HG02884 (cell line): ENCODE data around the gene SLC26A2.
"Not testable (repeated sequence)": the region's sequence is repeated elsewhere in the genome, so short reads cannot be mapped to it uniquely, and the experiment has no call there.

Experiments used
- ATAC-seq: cut with Tn5 transposase; IDR thresholded peaks from one replicate; pipeline ENCODE4 v1.9.1; 2021; ENCODE audit warnings: mild to moderate bottlenecking, moderate library complexity; ENCODE audit not compliant: unreplicated experiment

The SLC26A2 gene

DNA sequence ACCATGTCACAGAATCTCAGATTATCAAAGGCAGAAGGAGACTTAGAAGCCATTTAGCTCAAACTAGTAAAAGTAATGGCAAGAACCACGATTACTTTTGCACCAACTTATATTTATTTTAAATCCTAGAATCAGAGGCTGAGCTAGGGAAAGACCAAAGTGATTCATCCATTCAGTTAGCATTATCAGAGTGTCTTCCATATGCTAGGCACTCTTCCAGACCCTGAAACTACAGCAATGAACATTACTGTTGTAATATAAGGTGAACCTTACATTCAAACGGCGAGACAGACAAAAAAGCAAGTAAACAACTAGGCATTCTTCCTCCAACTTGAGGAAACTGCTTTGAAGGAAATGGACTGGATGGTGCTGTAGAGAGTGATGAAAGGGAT, 23.9 kb upstream of the SLC26A2 start:
- no peak for ATAC-seq

DNA sequence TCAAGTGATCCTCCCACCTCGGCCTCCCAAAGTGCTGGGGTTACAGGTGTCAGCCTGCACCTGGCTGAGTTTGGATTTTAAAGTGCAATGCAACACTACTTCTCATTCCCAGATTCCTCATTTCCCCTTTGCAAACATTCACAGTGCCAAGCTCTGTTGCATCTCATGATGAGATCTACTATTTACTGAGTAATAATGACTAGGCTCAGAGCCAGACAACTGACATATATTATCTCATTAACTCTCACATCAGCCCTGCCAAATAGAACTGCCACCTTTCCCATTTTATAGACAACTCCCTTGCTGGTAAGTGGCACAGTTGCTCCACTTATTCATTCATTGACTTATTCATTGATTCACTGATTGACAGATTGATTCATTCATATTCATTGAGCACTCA, 22.9 kb upstream of the SLC26A2 start:
- no peak for ATAC-seq

DNA sequence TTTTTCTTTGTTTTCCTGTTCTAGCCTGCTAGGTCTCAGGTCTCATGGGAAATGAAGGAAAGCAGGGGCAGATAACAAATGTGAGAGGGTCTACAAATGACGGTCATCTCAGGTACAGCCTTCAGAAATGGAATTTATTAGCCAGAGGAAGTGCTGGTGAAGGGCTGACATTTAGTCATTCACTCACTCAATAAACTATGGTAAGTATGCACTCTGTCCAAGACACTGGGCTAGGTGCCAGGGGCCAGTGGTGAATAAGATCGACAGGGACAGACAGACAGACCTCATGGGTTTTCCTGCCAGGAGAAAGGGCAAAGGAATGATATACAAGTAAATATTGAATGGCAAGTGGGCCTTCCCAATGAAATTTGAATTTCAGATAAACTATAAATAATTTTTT, 22.3 kb upstream of the SLC26A2 start:
- no peak for ATAC-seq

DNA sequence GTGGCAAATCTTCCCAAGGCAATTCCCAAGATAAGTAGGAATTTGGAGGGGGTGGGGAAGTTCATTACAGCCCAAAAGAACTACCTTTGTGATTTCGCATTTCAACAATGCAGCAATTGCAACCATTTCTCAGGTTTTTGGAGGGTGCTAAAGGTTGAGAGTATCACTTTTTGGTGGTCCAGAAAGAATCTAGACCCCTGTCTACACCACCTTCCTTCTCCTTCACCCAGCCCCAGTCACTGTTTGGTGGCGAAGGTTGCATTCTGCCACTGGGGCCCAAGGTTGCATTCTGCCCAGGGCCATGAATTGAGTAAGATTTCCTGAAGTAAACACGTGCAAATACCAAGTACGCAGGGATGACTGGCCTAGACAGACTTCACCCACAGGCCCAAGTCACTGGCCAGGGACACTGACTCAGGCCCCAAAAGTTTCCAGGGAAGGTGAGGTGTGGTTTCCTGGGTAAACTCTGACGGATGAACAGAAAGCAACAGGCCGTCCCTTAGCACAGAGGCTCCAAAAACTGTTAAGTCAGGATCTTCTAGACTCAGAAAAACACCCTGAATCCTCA, 21.7 kb upstream of the SLC26A2 start:
- ATAC-seq: no peak

DNA sequence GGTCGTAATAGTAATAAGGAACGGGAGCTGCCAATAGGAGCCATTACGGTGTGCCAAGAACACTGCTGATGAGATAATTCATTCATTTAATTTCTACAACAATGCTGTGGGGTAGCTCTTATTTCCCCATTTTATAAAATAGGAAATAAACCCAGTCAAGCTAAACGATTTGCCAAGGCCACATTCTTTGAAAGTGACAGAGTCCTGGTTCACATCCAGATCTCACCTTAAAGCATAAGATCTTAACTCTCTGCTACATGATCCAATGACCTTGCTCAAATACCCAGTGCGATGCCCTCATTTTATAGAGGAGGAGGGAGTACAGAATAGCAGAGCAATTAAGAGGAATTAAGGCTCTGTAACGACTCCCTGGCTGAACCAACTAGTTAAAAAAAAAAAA, 21.0 kb upstream of the SLC26A2 start:
- no peak for ATAC-seq

DNA sequence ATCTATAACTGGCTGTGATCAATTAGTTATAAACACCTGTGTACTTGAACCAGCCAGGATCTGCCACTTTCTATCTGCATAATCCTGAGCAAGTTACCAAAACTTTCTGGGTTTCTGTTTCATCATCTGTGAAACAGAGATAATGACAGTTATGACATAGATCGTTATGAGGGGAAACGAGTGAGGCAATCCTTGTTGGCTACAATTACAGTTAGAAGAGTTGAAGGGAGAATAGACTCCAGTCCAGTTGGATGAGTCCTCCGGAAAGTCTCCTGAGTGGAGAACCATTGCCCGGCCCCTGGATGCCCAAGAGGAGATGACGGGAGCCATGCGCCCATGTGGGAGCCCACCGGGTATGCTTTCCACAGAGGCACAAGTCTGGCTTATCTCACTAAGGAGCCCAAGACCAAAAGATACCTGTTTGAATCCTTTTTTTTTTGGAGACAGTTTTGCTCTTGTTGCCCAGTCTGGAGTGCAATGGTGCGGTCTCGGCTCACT, 20.4 kb upstream of the SLC26A2 start:
- ATAC-seq: no peak

DNA sequence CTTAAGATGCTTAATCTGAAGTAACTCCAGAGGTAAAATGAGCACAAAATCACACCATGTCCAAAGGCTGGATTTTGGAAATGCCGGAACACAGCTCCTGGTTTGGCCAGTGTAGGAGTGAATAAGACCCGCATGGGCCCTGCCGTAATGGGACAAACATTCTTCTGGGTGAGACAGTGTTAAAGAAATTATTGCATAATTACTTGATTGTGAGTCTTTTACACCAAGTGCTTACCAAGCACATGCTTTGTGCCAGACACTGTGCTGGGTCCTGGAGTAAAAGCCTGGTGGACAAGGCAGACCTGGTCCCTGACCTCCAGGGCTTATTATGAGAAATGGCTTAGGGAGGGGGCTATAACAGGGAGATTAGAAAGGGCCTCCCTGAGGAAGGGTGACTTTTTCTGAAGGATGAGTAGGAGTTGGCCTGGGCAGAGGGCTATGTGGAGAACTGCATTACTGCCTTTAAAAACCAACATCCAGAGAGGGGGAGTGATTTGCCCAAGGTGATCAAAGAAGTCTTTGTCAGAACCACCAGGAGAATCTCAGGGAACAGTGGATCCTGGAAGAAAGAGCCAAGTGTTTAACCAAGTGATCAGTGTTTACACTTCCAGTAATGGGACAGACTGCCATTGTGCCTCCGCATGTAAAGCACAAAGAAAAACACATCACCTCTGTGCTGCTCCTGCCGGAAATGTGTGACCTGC, 19.5 kb upstream of the SLC26A2 start:
- ATAC-seq: no peak

DNA sequence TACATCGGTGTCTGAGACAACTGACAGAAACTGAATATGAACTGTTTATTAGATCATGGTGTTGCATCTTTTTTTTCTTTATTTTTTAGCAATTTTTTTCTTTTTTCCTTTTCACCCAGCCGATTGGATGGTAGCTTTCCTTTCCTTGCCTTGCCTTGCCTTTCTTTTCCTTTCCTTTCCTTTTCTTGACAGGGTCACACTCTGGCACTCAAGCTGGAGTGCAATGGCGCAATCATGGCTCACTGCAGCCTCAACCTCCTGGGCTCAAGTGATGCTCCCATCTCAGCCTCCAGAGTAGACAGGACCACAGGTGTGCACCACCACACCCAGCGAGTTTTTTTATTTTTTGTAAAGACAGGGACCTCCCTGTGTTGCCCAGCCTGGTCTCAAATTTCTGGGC, 18.8 kb upstream of the SLC26A2 start:
- ATAC-seq: no peak

DNA sequence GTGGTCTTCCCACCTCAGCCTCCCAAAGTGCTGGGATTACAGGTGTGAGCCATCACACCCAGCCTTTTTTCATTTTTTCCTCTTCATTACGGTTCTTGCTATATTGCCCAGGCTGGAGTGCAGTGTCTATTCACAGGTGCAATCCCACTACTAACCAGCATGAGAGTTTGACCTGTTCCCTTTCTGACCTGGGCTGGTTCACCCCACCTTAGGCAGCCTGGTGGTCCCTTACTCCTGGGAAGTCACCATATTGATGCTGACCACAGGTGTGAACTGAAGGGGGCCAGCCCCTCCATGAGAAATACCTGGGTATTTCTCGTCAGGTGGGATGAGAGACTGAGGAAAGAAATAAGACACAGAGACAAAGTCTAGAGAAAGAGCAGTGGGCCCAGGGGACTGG, 18.4 kb upstream of the SLC26A2 start:
- no peak for ATAC-seq

DNA sequence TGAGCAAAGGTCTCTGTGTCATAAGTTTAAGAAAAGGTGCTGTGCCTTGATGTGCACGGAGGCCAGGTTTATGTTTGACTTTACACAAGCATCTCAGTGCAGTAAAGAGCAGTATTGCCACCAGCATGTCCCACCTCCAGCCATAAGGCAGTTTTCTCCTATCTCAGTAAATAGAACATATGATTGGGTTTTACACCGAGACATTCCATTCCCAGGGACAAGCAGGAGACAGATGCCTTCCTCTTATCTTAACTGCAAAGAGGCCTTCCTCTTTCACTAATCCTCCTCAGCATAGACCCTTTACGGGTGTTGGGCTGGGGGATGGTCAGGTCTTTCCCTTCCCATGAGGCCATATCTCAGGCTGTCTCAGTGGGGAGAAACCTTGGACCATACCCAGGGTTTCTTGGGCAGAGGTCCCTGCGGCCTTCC, 17.8 kb upstream of the SLC26A2 start:
- ATAC-seq: not testable (repeated sequence)

DNA sequence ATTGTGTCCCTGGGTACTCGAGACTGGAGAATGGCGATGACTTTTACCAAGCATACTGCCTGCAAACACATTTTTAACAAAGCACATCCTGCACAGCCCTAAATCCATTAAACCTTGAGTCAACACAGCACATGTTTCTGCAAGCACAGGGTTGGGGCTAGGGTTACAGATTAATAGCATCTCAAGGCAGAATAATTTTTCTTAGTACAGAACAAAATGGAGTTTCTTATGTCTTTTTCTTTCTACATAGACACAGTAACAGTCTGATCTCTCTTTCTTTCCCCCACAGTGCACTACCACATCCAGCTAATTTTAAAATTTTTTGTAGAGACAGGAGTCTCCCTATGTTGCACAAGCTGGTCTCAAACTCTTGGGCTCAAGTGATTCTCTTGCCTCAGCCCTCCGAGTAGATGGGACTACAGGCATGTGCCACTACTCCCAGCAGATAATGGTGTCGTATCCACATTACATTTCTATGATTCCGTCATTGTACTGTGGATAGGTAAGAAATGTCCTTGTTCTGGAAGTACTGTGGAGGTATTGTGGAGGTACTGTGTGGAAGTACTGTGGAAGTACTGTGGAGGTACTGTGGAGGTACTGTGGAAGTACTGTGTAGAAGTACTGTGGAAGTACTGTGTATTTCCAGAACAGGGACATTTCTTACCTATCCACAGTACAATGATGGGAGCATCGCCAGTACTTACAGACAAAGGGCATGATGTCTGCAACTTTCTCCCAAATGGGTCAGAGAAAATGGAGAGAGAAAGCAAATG, 17.2 kb upstream of the SLC26A2 start:
- not testable (repeated sequence) for ATAC-seq

DNA sequence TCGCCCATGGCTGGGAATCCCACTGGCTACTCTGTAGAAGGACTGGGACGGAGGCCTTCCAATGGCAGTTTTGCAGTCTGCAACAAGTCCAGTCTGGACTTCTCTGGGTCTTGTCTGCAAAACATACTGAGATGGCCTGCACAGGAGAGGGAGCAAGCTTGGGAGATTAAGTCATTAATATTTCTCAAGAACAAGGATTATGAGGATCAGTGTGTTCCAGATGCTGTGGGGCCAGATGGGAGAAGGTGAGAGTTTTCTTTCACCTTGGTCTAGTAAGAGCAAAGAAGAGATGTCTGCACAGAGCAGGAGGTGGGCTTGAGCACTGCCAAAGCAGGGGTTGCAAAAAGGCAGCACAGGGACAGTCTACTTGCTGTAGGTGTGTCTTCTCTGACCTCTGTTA, 15.9 kb upstream of the SLC26A2 start, which contains the start of gene PDE6A:
Gene PDE6A (minus strand): TSS at position 128 of the 400 bp plus-strand sequence. CDS start 120 bp downstream, at position 8.
- no peak for ATAC-seq

DNA sequence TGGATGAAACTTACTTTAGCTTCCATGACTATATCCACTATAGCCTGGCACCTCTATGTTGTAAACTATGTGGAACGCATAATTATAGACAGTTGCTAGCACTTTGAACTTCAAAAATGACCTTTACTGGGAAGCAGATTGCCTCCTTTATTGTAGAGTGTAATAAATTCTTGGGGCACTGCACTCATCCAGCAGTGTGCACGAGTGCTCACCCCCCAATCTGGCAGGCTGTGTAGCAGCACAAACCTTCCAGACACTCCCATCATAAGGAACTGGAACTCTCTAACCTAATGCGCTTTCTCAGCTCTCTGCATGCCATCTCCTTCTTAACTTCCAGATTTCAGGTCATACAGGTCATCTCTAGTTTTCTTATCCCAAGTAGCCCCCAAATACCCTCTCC, 14.4 kb upstream of the SLC26A2 start:
- ATAC-seq: no peak

DNA sequence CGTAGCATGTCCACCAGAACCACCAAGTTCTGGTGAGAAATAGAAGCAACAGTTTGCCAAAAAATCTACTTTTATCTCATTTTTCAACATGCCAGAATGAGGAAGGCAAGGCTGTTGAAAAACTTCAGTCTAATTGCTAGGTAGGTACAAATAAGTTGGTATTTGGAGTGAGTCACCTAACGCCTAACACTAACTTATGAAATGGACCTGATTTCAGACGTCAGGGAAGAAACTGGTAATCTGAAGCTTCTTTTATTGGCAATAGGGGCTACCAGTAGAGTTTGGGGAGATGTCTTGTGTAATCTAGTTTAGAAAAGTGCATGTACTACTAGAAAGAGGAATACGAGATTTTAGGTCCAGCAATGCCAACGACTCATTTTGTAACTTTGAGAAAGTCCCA, 11.6 kb upstream of the SLC26A2 start:
- ATAC-seq: no peak

DNA sequence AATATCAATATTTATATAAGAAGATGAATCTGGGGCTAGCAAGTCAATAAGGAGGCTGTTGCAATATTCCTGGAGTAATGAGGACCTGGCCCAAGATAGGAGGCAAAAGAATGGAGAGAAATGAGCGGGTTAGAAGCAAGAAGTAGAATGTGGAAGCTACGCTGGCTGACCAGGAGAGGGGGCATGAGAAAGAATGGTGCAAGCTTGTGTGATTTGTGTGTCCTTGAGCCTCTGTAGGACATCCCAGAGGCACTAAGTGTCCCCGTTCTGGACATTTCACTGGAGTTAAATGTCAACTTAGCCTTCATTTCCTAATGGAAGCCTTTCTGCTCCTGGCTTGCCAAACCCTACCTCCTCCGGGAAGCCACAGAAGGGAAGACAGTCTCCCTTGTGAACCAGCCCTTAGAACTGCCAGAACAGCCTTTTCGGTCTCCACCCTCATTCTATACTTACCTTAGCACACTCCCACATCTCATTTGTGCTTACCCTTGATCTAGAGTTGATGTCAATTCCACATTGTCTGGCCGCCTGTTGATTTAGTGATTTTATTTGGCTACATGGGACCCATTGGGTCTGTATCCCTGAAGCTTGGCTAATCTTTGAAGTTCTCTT, 9.3 kb upstream of the SLC26A2 start:
- ATAC-seq: no peak

DNA sequence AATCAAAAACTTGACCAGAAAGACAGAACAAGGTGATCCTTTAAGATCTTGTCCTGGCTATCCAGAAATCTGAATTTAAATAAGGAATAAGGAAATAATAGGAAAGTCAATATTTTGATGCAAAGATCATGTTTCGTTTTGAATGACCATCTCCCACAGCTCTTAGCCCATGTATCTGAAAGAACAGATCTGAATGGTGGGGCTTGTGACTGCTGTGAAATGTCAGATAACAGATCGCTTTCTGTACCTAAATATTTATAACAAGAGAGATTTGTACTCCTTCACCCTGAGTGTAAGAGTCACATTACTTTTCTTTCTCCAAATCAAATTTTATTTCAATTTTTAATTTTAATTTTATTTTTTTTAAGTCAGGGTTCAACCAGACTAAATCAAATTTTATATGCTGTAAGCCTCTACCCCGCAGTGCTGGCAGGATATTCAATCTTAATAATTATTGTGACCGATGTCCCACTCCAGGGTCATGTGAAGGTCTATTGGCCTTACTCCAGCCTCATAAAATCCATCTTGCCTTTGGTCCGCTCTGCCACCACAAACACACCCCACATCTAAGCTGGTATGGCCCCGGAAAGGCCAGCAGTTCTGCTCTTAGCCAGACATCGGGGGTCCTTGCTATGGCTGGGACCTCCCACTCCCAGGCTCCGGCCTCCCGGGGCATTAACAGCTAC, 7.0 kb upstream of the SLC26A2 start:
- ATAC-seq: no peak

DNA sequence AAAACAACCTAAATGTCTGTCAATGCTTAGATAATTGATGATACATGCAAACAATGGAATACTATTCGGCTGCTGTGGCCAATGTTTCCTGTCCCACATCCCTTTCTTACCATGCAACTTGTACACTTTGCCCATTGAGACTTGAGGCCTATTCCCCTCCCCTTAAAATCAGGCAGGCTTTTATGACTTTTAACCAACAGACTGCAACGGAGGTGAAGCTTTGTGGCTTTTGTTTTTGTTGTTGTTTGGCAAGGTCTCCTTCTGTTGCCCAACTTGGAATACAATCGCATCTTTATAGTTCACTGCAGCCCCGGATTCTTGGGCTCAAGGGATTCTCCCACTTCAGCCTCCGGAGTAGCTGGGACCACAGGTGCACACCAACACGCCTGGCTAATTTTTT, 5.8 kb upstream of the SLC26A2 start:
- ATAC-seq: no peak

DNA sequence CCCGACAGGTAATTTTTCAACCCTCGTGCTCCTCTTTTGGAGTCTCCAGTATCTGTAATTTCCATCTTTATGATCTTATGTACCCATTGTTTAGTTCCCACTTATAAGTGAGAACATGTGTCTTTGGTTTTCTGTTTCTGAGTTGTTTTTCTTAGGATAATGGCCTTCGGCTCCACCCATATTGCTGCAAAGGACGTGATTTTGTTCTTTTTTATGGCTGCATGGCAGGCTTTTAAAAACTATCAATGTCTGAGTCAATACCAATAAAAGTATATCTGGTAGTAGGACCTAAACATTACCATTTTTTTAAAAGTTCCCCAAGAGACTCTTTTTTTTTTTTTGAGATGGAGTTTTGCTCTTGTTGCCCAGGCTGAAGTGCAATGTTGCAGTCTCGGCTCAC, 3.9 kb upstream of the SLC26A2 start:
- no peak for ATAC-seq

DNA sequence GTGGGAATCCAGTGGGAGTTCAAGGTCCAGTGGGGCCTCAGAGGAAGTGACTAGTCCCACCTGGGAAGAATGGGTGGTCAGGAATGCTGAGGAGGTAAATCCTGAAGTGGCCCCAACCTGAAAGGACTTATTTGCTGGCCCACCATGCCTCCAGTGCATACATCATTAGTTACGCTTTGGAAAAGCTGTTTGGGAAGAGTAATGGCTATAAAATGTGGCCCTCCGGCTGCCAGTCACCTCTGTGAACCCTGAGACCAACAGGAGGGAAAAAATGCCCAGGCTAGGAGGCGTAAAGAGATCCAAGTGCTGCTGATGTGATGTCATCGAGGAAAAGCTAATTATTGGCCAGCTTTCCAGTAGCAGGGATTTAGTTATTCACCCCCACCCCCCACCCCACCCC, 2.7 kb upstream of the SLC26A2 start:
- ATAC-seq: no peak

DNA sequence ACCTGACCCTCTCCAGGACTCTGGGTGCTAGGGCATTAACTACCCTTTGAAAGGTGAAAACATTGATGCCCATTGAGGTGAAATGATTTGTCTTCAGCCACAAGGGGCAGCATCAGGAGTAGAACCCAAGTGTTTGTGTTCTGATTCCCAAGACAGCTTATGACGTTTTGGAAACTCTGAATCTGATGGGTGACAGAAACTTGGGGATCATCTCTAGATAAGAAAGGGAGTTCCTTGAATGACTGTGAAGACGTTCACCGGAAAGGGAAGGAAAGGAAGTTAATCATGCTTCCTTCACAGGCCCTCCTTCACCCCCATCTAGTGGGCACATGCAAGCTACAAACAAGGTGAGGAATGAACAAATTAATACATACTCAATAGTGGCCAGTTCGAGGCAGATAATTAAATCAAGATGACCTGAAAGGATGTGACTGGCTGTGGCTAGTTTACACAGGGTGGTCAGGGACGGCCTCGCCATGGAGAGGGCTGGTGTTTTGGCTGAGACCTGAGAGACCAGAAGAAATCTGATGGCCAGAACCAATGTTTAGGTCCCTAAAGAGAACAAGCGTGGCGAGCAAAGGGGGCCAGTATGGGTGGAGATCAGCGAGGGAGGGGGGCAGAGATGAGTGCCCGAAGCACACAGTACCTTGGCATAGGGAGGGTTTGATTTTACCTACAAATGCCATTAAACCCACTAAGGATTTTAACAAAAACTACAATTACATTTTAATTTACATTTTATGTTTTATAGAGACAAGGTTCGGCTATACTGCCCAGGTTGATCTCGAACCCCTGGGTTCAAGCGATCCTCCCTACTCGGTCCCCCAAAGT, 937 bp upstream of the SLC26A2 start:
- ATAC-seq: no peak
